ENCODE results near the gene CDH13.

Gene CDH13

DNA sequence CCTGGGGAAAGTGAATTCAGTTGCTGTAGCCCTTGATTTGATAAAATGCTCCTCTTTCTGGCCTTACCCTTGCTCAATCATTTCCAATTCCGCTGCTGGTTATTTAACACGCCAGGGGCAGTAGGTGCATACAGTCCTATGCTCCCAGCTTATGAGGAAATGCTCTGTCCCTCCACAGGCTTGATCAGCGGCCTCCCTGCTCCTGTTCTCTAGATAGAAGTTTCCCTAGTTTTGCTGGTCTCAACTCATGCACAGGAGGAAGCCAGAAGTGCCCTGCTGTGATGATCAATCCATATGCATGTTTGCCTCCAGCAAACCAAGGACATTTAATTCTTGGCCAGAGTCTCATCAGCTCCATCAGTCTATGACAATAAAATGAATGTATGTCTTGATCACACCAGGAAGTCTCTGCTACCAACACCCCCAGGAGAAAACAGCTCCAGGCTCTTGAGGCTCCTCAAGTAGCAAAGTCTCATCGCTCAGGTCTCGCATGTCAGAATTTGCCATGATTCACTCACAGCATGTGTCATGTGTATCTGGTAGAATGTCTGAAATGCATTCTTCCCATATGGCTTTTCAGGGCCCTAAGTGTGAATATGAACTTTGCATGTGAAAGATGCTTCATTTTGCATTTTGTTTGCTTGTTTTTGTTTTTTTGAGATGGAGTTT lies 208.9 kb downstream of the CDH13 start (continued):
- no peak for TF ChIP-seq ZNF423 (tag by site-specific recombination; IDR thresholded peaks at IDR 0.05)
- TF ChIP-seq ZNF23 (tag by site-specific recombination; IDR thresholded peaks at IDR 0.05; ENCODE audit: borderline replicate concordance), result no peak
- TF ChIP-seq, protein P1, sequence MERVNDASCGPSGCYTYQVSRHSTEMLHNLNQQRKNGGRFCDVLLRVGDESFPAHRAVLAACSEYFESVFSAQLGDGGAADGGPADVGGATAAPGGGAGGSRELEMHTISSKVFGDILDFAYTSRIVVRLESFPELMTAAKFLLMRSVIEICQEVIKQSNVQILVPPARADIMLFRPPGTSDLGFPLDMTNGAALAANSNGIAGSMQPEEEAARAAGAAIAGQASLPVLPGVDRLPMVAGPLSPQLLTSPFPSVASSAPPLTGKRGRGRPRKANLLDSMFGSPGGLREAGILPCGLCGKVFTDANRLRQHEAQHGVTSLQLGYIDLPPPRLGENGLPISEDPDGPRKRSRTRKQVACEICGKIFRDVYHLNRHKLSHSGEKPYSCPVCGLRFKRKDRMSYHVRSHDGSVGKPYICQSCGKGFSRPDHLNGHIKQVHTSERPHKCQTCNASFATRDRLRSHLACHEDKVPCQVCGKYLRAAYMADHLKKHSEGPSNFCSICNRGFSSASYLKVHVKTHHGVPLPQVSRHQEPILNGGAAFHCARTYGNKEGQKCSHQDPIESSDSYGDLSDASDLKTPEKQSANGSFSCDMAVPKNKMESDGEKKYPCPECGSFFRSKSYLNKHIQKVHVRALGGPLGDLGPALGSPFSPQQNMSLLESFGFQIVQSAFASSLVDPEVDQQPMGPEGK (tag by site-specific recombination; IDR thresholded peaks at IDR 0.05), result no peak
- TF ChIP-seq ZNF223 (tag by site-specific recombination; IDR thresholded peaks at IDR 0.05), result no peak
- TF ChIP-seq ZNF302 (tag by site-specific recombination; IDR thresholded peaks at IDR 0.05; ENCODE audit: low read depth), result no peak

DNA sequence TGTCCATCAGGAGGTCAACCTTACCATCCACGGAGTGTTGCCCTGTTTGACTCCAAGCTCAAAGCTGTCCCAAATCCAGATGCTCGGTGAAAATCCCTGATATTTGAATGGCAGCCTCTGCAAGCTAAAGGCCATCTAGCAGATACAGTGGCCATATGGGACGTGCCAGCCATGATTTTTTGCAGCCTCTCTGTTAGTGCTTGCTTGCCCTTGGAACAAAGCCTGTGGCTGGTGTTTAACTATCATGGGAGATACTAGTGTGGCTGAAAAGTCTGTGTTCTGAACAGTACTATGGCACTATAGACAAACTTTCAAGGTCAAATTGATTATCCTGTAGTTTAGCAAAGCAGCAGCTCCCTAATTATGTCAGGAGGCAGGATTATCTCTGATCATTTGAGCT lies 214.3 kb downstream of the CDH13 start:
- H3K4me3 ChIP-seq (ENCODE audit: low read depth, low read length), result no peak overlapping the region
- H3K4me1 ChIP-seq (ENCODE audit: control insufficient read depth, insufficient read depth, low read length), result no peaks in the 10 kb centered on the region
- ChIA-PET POLR2A (no interaction called here), CTCF (no interaction called here)
- H3K36me3 ChIP-seq (ENCODE audit: control insufficient read depth in 2 of 2, insufficient read depth in 1 of 2, low read length in 2 of 2), result no peaks in the 10 kb centered on the region
- TF ChIP-seq ZNF112 (tag by site-specific recombination; IDR thresholded peaks at IDR 0.05) (no peak), ZNF175 (tag by site-specific recombination; IDR thresholded peaks at IDR 0.05) (no peak), ZNF596 (tag by site-specific recombination; IDR thresholded peaks at IDR 0.05) (no peak), SCRT2 (tag by site-specific recombination; IDR thresholded peaks at IDR 0.05) (no peak), OVOL3 (tag by site-specific recombination; IDR thresholded peaks at IDR 0.05) (no peak), ZNF549 (tag by site-specific recombination; IDR thresholded peaks at IDR 0.05) (no peak), SP2 (tag by site-specific recombination; IDR thresholded peaks at IDR 0.05) (no peak), ZNF664 (tag by site-specific recombination; IDR thresholded peaks at IDR 0.05) (no peak), ZNF133 (tag by site-specific recombination; IDR thresholded peaks at IDR 0.05) (no peak), SETDB1 (IDR thresholded peaks at IDR 0.05; ENCODE audit: insufficient read length, low read length) (no peak), ZFHX2 (tag by site-specific recombination; conservative IDR thresholded peaks at IDR 0.05) (no peak), FEZF1 (tag by site-specific recombination; IDR thresholded peaks at IDR 0.05) (no peak), ZNF558 (tag by site-specific recombination; IDR thresholded peaks at IDR 0.05) (no peak)
- TF ChIP-seq, protein P2, sequence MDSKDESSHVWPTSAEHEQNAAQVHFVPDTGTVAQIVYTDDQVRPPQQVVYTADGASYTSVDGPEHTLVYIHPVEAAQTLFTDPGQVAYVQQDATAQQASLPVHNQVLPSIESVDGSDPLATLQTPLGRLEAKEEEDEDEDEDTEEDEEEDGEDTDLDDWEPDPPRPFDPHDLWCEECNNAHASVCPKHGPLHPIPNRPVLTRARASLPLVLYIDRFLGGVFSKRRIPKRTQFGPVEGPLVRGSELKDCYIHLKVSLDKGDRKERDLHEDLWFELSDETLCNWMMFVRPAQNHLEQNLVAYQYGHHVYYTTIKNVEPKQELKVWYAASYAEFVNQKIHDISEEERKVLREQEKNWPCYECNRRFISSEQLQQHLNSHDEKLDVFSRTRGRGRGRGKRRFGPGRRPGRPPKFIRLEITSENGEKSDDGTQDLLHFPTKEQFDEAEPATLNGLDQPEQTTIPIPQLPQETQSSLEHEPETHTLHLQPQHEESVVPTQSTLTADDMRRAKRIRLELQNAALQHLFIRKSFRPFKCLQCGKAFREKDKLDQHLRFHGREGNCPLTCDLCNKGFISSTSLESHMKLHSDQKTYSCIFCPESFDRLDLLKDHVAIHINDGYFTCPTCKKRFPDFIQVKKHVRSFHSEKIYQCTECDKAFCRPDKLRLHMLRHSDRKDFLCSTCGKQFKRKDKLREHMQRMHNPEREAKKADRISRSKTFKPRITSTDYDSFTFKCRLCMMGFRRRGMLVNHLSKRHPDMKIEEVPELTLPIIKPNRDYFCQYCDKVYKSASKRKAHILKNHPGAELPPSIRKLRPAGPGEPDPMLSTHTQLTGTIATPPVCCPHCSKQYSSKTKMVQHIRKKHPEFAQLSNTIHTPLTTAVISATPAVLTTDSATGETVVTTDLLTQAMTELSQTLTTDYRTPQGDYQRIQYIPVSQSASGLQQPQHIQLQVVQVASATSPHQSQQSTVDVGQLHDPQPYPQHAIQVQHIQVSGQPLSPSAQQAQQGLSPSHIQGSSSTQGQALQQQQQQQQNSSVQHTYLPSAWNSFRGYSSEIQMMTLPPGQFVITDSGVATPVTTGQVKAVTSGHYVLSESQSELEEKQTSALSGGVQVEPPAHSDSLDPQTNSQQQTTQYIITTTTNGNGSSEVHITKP (tag by site-specific recombination; IDR thresholded peaks at IDR 0.05), result no peak
- no peak overlapping the region for H3K27ac ChIP-seq (ENCODE audit: extremely low read depth, low read depth, low read length)
- no peaks in the 10 kb centered on the region for H3K9me3 ChIP-seq (ENCODE audit: control insufficient read depth, insufficient read depth, low read depth, low read length)

DNA sequence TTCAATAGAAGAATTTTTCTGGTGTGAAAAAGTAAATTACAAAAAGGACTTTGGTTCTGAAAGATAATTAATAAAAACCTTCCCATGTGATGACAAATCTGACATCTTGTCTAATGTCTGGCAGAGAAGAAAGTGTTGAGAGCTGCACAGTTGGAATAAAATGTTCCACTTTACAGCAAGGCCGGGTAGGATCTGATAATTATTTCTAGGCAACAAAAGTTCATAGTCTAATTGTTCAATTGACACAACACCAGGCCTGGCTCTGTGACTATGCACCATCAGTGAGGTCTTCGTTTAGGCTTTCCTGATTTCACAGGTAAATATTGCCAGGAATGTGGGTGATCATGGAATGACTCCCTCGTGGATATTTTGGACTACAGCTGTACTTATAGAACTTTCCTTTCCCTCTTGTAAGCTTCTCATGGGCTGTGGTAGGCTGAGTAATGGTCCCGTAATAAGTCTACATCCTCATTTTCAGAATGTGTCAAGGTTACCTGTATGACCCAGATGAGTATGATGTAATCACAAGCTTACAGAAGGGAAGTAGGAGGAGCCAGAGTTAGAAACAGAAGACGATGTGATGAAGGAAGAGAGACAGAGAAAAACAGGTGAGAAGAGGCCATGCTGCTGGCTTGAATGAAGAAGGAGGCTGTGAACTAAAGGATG lies 217.0 kb downstream of the CDH13 start:
- no peaks in the 10 kb centered on the region for H3K36me3 ChIP-seq (ENCODE audit: control insufficient read depth in 2 of 2, insufficient read depth in 1 of 2, low read length in 2 of 2)
- peaks cover 8% of the 10 kb centered on the region for H3K4me1 ChIP-seq (ENCODE audit: control insufficient read depth, insufficient read depth, low read length)
- H3K27ac ChIP-seq (ENCODE audit: extremely low read depth, low read depth, low read length), result no peak overlapping the region
- CTCF ChIA-PET, result no interaction called here
- no peaks in the 10 kb centered on the region for H3K9me3 ChIP-seq (ENCODE audit: control insufficient read depth, insufficient read depth, low read depth, low read length)
- POLR2A ChIA-PET, result no interaction called here
- no peak overlapping the region for H3K4me3 ChIP-seq (ENCODE audit: low read depth, low read length)
- TF ChIP-seq ZNF132 (tag by site-specific recombination; IDR thresholded peaks at IDR 0.05; ENCODE audit: borderline replicate concordance) (no peak), KLF9 (tag by site-specific recombination; IDR thresholded peaks at IDR 0.05; ENCODE audit: low read depth) (no peak), ZBTB8A (tag by site-specific recombination; IDR thresholded peaks at IDR 0.05) (no peak), REPIN1 (tag by site-specific recombination; IDR thresholded peaks at IDR 0.05; ENCODE audit: low read depth) (no peak), ZNF426 (tag by site-specific recombination; IDR thresholded peaks at IDR 0.05) (no peak), ZBTB20 (tag by site-specific recombination; IDR thresholded peaks at IDR 0.05) (no peak), ZNF140 (tag by site-specific recombination; IDR thresholded peaks at IDR 0.05) (no peak), ZNF510 (tag by site-specific recombination; IDR thresholded peaks at IDR 0.05; ENCODE audit: insufficient replicate concordance) (no peak)
- TF ChIP-seq, protein P3, sequence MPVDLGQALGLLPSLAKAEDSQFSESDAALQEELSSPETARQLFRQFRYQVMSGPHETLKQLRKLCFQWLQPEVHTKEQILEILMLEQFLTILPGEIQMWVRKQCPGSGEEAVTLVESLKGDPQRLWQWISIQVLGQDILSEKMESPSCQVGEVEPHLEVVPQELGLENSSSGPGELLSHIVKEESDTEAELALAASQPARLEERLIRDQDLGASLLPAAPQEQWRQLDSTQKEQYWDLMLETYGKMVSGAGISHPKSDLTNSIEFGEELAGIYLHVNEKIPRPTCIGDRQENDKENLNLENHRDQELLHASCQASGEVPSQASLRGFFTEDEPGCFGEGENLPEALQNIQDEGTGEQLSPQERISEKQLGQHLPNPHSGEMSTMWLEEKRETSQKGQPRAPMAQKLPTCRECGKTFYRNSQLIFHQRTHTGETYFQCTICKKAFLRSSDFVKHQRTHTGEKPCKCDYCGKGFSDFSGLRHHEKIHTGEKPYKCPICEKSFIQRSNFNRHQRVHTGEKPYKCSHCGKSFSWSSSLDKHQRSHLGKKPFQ (tag by site-specific recombination; IDR thresholded peaks at IDR 0.05), result no peak

Data from HEK293 (cell line).